GM21528 (cell line): ENCODE measurements around the gene CDH4.

Experiments used
- ATAC-seq: cut with Tn5 transposase; IDR thresholded peaks from one replicate; pipeline ENCODE4 v1.9.1; 2021; ENCODE audit warnings: mild to moderate bottlenecking, moderate library complexity; ENCODE audit not compliant: unreplicated experiment, low FRiP score

CDH4 gene

DNA sequence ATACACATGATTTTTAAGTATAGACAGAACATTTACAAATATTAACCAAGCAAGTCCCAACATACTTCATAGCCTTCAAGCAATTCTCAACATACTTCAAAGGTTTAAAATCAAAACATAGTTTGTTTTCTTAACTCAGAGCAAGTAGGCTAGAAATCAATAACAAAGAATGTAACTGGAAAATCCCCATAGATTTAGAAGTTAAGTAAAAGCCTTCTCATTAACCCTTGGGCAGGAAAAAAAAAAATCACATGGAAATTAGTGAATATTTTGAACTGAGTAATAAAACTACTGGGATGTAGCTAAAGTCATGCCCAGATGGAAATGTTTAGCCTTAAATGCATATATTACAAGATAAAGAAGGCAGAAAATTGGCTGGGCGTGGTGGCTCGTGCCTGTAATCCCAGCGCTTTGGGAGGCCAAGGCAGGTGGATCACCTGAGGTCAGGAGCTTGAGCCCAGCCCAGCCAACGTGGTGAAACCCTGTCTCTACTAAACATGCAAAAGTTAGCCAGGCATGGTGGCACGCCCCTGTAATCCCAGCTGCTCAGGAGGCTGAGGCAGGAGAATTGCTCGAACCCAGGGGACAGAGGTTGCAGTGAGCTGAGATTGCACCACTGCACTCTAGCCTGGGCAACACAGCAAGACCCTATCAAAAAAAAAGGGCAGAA is 497.5 kb downstream of the CDH4 start:
- no peak for ATAC-seq

GRCh38 chr20:61750093-61750492 is 498.0 kb downstream of the CDH4 start:
- ATAC-seq: no peak

DNA sequence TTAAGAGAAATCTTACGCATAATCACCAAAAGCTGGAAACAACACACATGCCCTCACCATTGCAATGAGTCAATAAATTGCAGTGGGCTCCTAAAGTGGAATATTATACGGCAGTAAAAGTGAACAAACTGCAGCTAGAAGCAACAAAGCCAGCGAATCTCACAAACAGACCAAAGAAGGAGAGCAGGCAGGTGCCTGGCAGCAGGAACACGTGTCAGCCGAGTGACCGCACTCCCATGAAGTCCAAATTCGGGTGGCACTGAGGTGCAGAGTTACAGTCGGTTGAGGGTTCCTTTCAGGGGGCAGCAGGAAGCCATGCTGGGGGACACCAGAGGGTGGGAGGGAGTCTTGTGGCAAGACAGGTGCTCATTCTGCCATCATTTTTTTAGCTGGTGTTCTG is 500.5 kb downstream of the CDH4 start:
- no peak for ATAC-seq

DNA sequence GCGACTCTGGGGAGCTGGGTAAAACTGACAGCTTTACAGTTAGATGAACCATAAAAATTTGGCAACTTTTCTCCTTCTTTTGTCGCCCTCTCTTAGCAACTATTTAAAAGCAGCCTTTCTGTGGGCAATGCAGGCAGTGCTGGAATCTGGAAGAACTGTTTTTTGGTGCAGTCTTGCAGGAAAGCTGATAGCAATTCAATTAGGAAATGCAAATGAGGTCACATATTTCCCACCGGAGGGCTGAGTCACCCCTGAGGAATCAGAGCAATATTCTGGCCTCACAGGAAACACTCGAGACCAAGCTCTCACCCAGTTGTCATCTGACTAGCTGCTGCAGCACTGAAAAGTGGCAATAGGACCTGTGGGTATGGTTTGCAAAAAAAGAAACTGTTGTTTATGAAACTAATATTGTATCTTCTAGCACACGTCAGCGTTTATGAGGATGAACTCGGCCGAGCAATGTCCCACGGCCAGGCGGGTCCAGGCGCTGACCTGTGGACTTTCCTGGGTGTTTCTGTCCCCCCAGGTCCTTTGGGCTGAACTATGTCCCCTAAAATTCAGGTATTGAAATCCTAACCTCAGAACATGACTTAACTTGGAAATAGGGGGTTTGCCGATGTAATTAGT is 501.4 kb downstream of the CDH4 start:
- no peak for ATAC-seq

GRCh38 chr20:61753987-61754956 is 502.2 kb downstream of the CDH4 start:
- no peak for ATAC-seq

DNA sequence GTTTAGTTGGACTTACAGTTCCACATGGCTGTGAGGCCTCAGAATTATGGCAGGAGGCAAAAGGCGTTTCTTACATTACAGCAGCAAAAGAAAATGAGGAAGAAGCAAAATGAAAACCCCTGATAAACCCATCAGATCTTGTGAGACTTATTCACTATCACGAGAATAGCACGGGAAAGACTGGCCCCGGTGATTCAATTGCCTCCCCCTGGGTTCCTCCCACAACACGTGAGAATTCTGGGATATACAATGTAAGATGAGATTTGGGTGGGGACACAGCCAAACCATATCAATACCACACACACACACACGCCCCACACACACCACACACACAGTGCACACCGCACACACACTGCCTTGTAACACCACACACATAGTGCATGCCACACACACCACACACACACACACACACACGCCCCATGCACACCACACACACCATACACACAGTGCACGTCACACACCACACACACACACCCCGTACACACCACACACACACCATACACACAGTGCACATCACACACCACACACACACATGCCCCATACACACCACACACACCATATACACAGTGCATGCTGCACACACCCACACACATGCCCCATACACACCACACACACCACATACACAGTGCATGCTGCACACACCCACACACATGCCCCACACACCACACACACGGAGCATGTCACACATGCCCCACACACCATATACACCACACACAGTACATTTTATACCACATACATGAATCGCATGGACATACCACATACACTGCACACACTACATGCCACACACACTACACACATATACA is 503.1 kb downstream of the CDH4 start:
- no peak for ATAC-seq

DNA sequence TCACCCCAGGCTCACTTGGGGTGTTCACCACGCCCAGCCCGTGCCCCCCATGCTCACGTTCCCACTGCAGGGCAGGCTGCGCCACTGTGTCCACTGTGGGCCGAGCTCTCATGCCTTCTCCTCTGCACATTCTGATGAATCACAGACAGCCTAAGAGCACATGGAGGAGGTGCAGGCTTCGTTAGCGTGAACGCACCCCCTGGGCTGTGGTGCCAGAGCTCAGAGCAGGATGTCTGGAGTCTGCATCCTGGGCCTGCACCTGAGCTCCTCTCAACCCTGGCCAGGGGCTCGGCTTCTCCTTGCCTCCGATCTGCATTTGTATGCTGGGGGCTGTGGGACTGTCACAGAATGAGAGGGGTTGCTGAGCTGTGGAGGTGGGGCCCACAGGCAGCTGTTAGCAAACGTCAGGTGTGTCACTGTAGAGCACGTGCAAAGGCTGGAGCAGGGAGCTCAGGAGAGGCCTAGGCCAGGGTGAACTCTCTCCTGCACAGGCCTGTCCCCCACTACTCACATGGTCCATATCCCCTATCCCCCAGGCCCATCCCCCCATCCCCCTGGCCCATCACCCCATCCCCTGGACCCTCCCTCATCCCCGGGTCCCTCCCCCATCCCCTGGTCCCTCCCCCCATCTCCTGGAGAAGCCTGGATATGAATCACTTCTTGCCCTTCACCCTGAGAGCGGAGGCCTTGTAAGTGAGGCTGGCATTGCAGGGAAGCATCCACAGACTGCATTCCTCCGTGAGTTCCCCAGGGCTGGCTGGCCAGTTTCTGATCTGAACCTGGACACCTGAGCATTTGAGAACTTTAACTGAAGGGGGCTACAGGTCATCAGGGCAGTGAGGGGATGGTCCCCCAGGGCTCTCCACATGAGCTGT is 504.1 kb downstream of the CDH4 start:
- ATAC-seq: no peak

GRCh38 chr20:61756966-61757677 is 505.1 kb downstream of the CDH4 start:
- ATAC-seq: no peak

GRCh38 chr20:61757678-61758563 is 505.9 kb downstream of the CDH4 start:
- ATAC-seq: no peak

- no peak for ATAC-seq
Measured at GRCh38 chr20:61758564-61759200, 506.6 kb downstream of the CDH4 start.

DNA sequence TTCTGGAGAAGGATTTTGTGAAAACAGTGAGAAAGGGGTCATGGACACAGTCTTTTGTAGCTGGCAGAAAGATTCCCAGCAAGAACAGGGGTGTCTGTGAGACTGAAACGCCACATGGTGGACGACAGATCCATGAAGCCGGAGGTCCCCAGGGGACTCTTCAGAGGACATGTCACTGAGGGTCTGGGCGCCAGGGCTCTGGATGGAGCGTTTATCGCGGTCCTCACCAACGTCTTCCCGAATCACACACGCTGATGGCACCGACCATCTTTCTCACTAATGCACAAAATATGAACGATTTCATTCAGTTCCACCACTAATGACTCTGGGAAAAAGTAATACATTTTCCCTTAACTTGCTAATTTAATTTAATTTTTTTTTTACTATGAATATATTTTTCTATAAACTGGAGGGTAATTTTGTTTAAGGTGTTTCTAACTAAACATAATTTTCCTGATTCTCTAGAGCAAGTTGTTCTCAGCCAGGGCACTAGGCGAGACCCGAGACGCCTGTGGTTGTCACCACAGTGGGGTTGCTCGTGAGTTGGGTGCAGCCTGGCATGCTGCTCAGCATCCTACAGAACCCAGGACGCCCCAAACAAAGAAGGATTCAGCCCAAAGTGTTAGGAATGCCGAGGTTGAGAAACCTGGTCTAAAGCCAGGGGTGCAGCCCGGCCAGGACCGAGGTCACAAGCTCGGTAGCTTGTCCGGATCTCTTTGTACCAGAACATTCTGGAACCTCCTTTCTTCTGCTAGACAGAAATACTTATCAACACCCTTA is 507.4 kb downstream of the CDH4 start:
- no peak for ATAC-seq

DNA sequence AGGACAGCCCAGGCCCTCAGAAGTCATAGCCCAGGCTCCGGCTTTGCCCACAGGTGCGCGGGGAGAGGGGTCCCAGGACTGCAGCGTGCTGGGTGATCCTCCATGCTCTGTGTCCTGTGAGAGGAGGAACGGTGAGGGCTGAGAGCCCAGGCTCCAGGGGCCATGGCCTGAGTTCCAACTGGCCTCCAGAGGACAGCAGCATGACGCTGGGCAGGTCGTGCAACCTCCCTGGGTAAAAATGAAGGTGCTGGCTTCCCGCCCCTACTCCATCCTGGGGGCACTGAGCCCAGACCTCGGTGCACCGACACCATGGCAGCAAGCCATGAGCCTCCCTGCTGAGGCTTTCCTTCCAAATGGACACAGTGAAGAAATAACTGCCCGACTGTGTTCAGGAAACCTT is 508.3 kb downstream of the CDH4 start:
- no peak for ATAC-seq

- no peak for ATAC-seq
Measured at GRCh38 chr20:61760731-61761130, 508.7 kb downstream of the CDH4 start.

DNA sequence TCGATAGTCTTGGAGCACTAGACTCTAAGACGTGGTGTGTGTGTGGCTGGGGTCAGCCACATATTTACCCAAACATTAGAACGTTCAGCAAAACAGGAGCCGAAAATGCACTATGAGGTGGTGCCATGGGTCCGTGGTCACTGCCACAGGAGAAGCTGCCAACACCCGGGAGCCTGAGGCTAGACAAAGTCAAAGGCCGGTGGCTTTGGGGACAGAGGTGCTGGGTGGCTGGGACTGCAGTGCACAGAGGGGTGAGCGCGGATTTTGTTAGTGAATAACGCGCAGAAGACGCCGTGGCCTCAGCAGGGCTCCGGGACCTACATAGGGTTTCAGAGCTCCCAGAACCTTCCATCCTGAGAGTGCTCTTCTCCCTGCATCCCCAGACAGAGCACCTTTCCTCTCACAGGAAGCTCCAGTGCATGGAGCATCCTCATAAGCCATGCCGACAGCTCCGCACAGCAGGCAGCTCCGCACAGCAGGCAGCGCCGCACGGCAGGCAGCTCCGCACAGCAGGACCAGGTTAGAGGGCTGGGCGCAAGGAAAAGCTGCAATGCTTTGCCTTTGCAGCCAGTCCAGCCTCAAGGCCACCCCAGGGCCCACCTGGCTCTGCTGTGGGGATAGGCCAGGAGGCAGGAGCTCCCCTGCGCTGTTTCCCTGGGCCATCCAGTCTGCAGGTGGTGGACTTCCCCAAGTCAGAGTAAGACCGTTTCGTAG is 509.5 kb downstream of the CDH4 start:
- no peak for ATAC-seq

- no peak for ATAC-seq
Measured at GRCh38 chr20:61762167-61762710, 510.2 kb downstream of the CDH4 start.
